Fibroblast of villous mesenchyme (primary cell): ENCODE measurements around the gene TRAPPC11. TPM values are rescaled to one million over a fixed set of nuclear protein-coding genes. Genes with fewer than 3 reads are reported as not detected.

Experiments
- DNase-seq: peaks from one replicate; pipeline ENCODE4 v3.0.0-alpha.2; 2010; ENCODE audit warnings: low read depth
- H3K4me3 ChIP-seq: 2 replicates; pipeline ENCODE4 v1.5.1; 2011; ENCODE audit warnings: low read depth, mild to moderate bottlenecking, low read length
- CTCF ChIP-seq: IDR thresholded peaks from 2 replicates; pipeline ENCODE4 v1.5.1; 2012; ENCODE audit warnings: low read depth, mild to moderate bottlenecking, low read length; ENCODE audit not compliant: insufficient read depth
- total RNA-seq: library from RNA; depleted of rRNA; stranded (reverse); fragments of >200 nt; gene quantifications from 2 replicates; pipeline ENCODE4 v1.2.3, GENCODE V29; 2012

TRAPPC11 gene
- total RNA-seq, 1 donor = 69.1 TPM

- no peak for TF ChIP-seq CTCF
- no peak overlapping the region for H3K4me3 ChIP-seq
- DNase-seq = no peak
Observed at GRCh38 chr4:183727482-183727881, 68.4 kb downstream of the TRAPPC11 start.

GRCh38 chr4:183728223-183729068 is 69.4 kb downstream of the TRAPPC11 start:
- DNase-seq = no peak
- TF ChIP-seq CTCF = no peak
- H3K4me3 ChIP-seq = no peak overlapping the region

- H3K4me3 ChIP-seq = no peak overlapping the region
- TF ChIP-seq CTCF = no peak
- no peak for DNase-seq
Observed at GRCh38 chr4:183729069-183729406, 69.9 kb downstream of the TRAPPC11 start.

GRCh38 chr4:183729430-183730328 is 70.6 kb downstream of the TRAPPC11 start:
- no peak for DNase-seq
- TF ChIP-seq CTCF = no peak
- no peak overlapping the region for H3K4me3 ChIP-seq

- no peak for TF ChIP-seq CTCF
- DNase-seq = no peak
- H3K4me3 ChIP-seq = no peak overlapping the region
Observed at GRCh38 chr4:183732296-183732695, 73.2 kb downstream of the TRAPPC11 start.

- no peak for DNase-seq
- H3K4me3 ChIP-seq = no peak overlapping the region
- no peak for TF ChIP-seq CTCF
Observed at GRCh38 chr4:183733181-183733580, 74.1 kb downstream of the TRAPPC11 start.
